H9 (cell line): Measurements from ENCODE around the gene DNHD1. TPM values are rescaled to one million over a fixed set of nuclear protein-coding genes. Genes with fewer than 3 reads are reported as not detected.

Source experiments
- DNase-seq: peaks from one replicate; pipeline ENCODE4 v3.0.0-alpha.2; 2017
- H2AFZ ChIP-seq: one replicate; pipeline ENCODE4 v1.6.1; 2013; ENCODE audit warnings: mild to moderate bottlenecking, low read length, control low read depth, moderate library complexity
- H2AK5ac ChIP-seq: 2 replicates; pipeline ENCODE4 v1.6.1; 2013; ENCODE audit warnings: low read length, control low read depth, mixed read lengths; ENCODE audit not compliant: insufficient read length
- H2BK120ac ChIP-seq: one replicate; pipeline ENCODE4 v1.6.1; 2013; ENCODE audit warnings: low read depth, mild to moderate bottlenecking, low read length, control low read depth, inconsistent platforms; ENCODE audit not compliant: poor library complexity, severe bottlenecking
- H2BK12ac ChIP-seq: 2 replicates; pipeline ENCODE4 v1.6.1; 2013; ENCODE audit warnings: low read length, control low read depth, mixed read lengths, low read depth; ENCODE audit not compliant: insufficient read length
- H2BK15ac ChIP-seq: 2 replicates; pipeline ENCODE4 v1.6.1; 2013; ENCODE audit warnings: low read depth, low read length, control low read depth
- H2BK20ac ChIP-seq: one replicate; pipeline ENCODE4 v1.6.1; 2013; ENCODE audit warnings: low read depth, mild to moderate bottlenecking, low read length, control low read depth, inconsistent platforms; ENCODE audit not compliant: poor library complexity, severe bottlenecking
- H2BK5ac ChIP-seq: 2 replicates; pipeline ENCODE4 v1.6.1; 2013; ENCODE audit warnings: low read length, control low read depth, mixed read lengths; ENCODE audit not compliant: insufficient read length
- H3K14ac ChIP-seq: 2 replicates; pipeline ENCODE4 v1.6.1; 2013; ENCODE audit warnings: low read length, control low read depth; ENCODE audit not compliant: insufficient read depth
- H3K18ac ChIP-seq: 2 replicates; pipeline ENCODE4 v1.6.1; 2013; ENCODE audit warnings: low read depth, mild to moderate bottlenecking, mixed read lengths, low read length, control low read depth; ENCODE audit not compliant: insufficient read length
- H3K23ac ChIP-seq: 2 replicates; pipeline ENCODE4 v1.6.1; 2013; ENCODE audit warnings: low read length, control low read depth, mixed read lengths, low read depth; ENCODE audit not compliant: insufficient read length
- H3K23me2 ChIP-seq: 2 replicates; pipeline ENCODE4 v1.6.1; 2013; ENCODE audit warnings: low read depth, mild to moderate bottlenecking, mixed read lengths, low read length, control low read depth; ENCODE audit not compliant: insufficient read length, poor library complexity, severe bottlenecking
- H3K27ac ChIP-seq: 2 replicates; pipeline ENCODE4 v1.5.1; 2013; ENCODE audit warnings: low read length, control low read depth, mixed read lengths, low read depth; ENCODE audit not compliant: insufficient read length
- H3K27me3 ChIP-seq: 2 replicates; pipeline ENCODE4 v1.6.1; 2013; ENCODE audit warnings: low read length, control low read depth, inconsistent platforms; ENCODE audit not compliant: insufficient read depth
- H3K4ac ChIP-seq: 2 replicates; pipeline ENCODE4 v1.6.1; 2013; ENCODE audit warnings: low read depth, mild to moderate bottlenecking, control low read depth, inconsistent platforms, low read length, moderate library complexity
- H3K4me1 ChIP-seq: 2 replicates; pipeline ENCODE4 v1.6.1; 2013; ENCODE audit warnings: low read length, control low read depth, inconsistent platforms; ENCODE audit not compliant: insufficient read depth
- H3K4me2 ChIP-seq: 2 replicates; pipeline ENCODE4 v1.6.1; 2013; ENCODE audit warnings: low read length, control low read depth, mixed read lengths; ENCODE audit not compliant: insufficient read length, insufficient read depth
- H3K56ac ChIP-seq: 2 replicates; pipeline ENCODE4 v1.6.1; 2013; ENCODE audit warnings: low read depth, mild to moderate bottlenecking, mixed read lengths, low read length, control low read depth; ENCODE audit not compliant: insufficient read length
- H3K79me1 ChIP-seq: 2 replicates; pipeline ENCODE4 v1.6.1; 2013; ENCODE audit warnings: low read depth, mild to moderate bottlenecking, moderate library complexity, low read length, control low read depth, inconsistent platforms; ENCODE audit not compliant: insufficient read depth, poor library complexity, severe bottlenecking
- H3K79me2 ChIP-seq: 2 replicates; pipeline ENCODE4 v1.6.1; 2013; ENCODE audit warnings: low read length, control low read depth, inconsistent platforms; ENCODE audit not compliant: insufficient read depth
- H3K9ac ChIP-seq: 2 replicates; pipeline ENCODE4 v1.6.1; 2013; ENCODE audit warnings: low read length, control low read depth, mixed read lengths; ENCODE audit not compliant: insufficient read length; ENCODE audit errors: extremely low read depth
- H3K9me3 ChIP-seq: one replicate; pipeline ENCODE4 v1.6.1; 2013; ENCODE audit warnings: low read depth, low read length, inconsistent platforms; ENCODE audit not compliant: control insufficient read depth
- H3T11ph ChIP-seq: one replicate; pipeline ENCODE4 v1.6.1; 2013; ENCODE audit warnings: mild to moderate bottlenecking, low read length, control low read depth, inconsistent platforms
- H4K20me1 ChIP-seq: one replicate; pipeline ENCODE4 v1.6.1; 2013; ENCODE audit not compliant: control insufficient read depth, insufficient read length, insufficient read depth
- H4K5ac ChIP-seq: 2 replicates; pipeline ENCODE4 v1.6.1; 2013; ENCODE audit warnings: low read depth, mild to moderate bottlenecking, mixed read lengths, low read length, control low read depth; ENCODE audit not compliant: insufficient read length
- H4K8ac ChIP-seq: replicated peaks from 2 replicates; pipeline ENCODE4 v1.6.1; 2013; ENCODE audit warnings: low read length, control low read depth, mixed read lengths, low read depth; ENCODE audit not compliant: insufficient read length
- H4K91ac ChIP-seq: 2 replicates; pipeline ENCODE4 v1.6.1; 2013; ENCODE audit warnings: low read depth, mild to moderate bottlenecking, moderate library complexity, mixed read lengths, low read length, control low read depth; ENCODE audit not compliant: insufficient read length
- H3K27ac Mint-ChIP-seq, 3 experiments: 2 replicates in 2 of 3; 3 replicates in 1 of 3; pipeline ENCODE4 v1.8.0; 2020 to 2021; ENCODE audit warnings: mixed read lengths in 3 of 3, mild to moderate bottlenecking in 1 of 3, moderate library complexity in 1 of 3
- H3K27me3 Mint-ChIP-seq: 2 replicates; pipeline ENCODE4 v1.8.0; 2021; ENCODE audit warnings: low read depth, mild to moderate bottlenecking, moderate library complexity, mixed read lengths
- H3K36me3 Mint-ChIP-seq, 3 experiments: 2 replicates in 2 of 3; 3 replicates in 1 of 3; pipeline ENCODE4 v1.8.0; 2020 to 2021; ENCODE audit warnings: low read depth in 3 of 3, mixed read lengths in 3 of 3; ENCODE audit not compliant: insufficient read depth in 1 of 3
- H3K4me1 Mint-ChIP-seq, 2 experiments: 2 replicates each; pipeline ENCODE4 v1.8.0; 2020; ENCODE audit warnings: mixed read lengths in 2 of 2
- H3K4me3 Mint-ChIP-seq, 2 experiments: 2 replicates in 1 of 2; 3 replicates in 1 of 2; pipeline ENCODE4 v1.8.0; 2020 to 2021; ENCODE audit warnings: mild to moderate bottlenecking in 2 of 2, mixed read lengths in 2 of 2, moderate library complexity in 1 of 2
- H3K9me3 Mint-ChIP-seq, 2 experiments: 2 replicates in 1 of 2; 3 replicates in 1 of 2; pipeline ENCODE4 v1.8.0; 2020; ENCODE audit warnings: mild to moderate bottlenecking in 2 of 2, mixed read lengths in 2 of 2, moderate library complexity in 1 of 2
- CTCF ChIP-seq: fragments of 200-600 bp; sonication (generic); conservative IDR thresholded peaks from 3 replicates; pipeline ENCODE4 v1.8.0; 2021; ENCODE audit warnings: antibody characterized with exemption, mild to moderate bottlenecking
- WGBS: extraction: QIAGEN DNeasy Blood & Tissue Kit; methylation state at CpG from one replicate; pipeline ENCODE4 v1.1.7; 2013; ENCODE audit warnings: missing lambda C conversion rate, low lambda C conversion rate, mixed read lengths; ENCODE audit not compliant: insufficient read length; ENCODE audit errors: extremely low coverage; 5-methylcytosine and 5-hydroxymethylcytosine counted together
- total RNA-seq: library from RNA; stranded (reverse); gene quantifications from 2 replicates; pipeline ENCODE4 v1.2.1, GENCODE V29; 2021

Gene DNHD1
- total RNA-seq, 1 experiment from 2014 or later: 3.5 TPM

GRCh38 chr11:6554828-6555706, 58.0 kb downstream of the DNHD1 start:
- TF ChIP-seq CTCF: no peak
- Histone ChIP-seq H2BK5ac (no peak overlapping the region), H3K23ac (no peak overlapping the region), H4K8ac (no peak overlapping the region), H2AK5ac (no peak overlapping the region), H2AFZ (no peak overlapping the region), H3K14ac (no peak overlapping the region), H3K4me2 (no peak overlapping the region), H3K27me3 (no peaks in the 10 kb centered on the region), H4K91ac (no peak overlapping the region), H3K27ac (no peak overlapping the region), H3K9me3 (no peaks in the 10 kb centered on the region), H2BK120ac (no peak overlapping the region), H4K5ac (no peak overlapping the region), H4K20me1 (no peaks in the 10 kb centered on the region), H3K9ac (no peak overlapping the region), H3K23me2 (no peaks in the 10 kb centered on the region), H3T11ph (no peak overlapping the region), H2BK12ac (no peak overlapping the region), H3K18ac (no peak overlapping the region), H2BK20ac (no peak overlapping the region), H3K79me2 (no peaks in the 10 kb centered on the region), H3K56ac (no peak overlapping the region), H3K79me1 (no peaks in the 10 kb centered on the region), H3K4ac (no peak overlapping the region), H2BK15ac (no peak overlapping the region), H3K4me1 (no peaks in the 10 kb centered on the region)
- H3K9me3 Mint-ChIP-seq: no peaks in the 10 kb centered on the region
- H3K27ac Mint-ChIP-seq: peak overlapping the region in 1 of 3 experiments; percentile 28; a peak in 1 of 7 replicates
- DNase-seq: no peak
- H3K36me3 Mint-ChIP-seq: no peaks in the 10 kb centered on the region
- H3K4me3 Mint-ChIP-seq: no peak overlapping the region
- H3K4me1 Mint-ChIP-seq: no peaks in the 10 kb centered on the region
- H3K27me3 Mint-ChIP-seq: no peaks in the 10 kb centered on the region; the same call in none of the 2 replicates
- no CpG with 5 or more reads among the region's 5 CpGs for WGBS
